HEK293T (cell line): ENCODE results near the gene ATP1A3.

ENCODE experiments used
- BHLHE40 ChIP-seq: fragments of 450-650 bp; IDR thresholded peaks from 2 replicates; pipeline ENCODE4 v1.6.1; 2016; ENCODE audit warnings: mild to moderate bottlenecking, moderate library complexity, borderline replicate concordance
- FOXM1 ChIP-seq: fragments of 450-650 bp; IDR thresholded peaks from 2 replicates; pipeline ENCODE4 v1.6.1; 2017; ENCODE audit warnings: mild to moderate bottlenecking, borderline replicate concordance
- L3MBTL2 ChIP-seq: fragments of 450-650 bp; conservative IDR thresholded peaks from 2 replicates; pipeline ENCODE4 v1.6.1; 2016; ENCODE audit warnings: mild to moderate bottlenecking
- TARDBP ChIP-seq: fragments of 450-650 bp; IDR thresholded peaks from 2 replicates; pipeline ENCODE4 v1.6.1; 2016

DNA sequence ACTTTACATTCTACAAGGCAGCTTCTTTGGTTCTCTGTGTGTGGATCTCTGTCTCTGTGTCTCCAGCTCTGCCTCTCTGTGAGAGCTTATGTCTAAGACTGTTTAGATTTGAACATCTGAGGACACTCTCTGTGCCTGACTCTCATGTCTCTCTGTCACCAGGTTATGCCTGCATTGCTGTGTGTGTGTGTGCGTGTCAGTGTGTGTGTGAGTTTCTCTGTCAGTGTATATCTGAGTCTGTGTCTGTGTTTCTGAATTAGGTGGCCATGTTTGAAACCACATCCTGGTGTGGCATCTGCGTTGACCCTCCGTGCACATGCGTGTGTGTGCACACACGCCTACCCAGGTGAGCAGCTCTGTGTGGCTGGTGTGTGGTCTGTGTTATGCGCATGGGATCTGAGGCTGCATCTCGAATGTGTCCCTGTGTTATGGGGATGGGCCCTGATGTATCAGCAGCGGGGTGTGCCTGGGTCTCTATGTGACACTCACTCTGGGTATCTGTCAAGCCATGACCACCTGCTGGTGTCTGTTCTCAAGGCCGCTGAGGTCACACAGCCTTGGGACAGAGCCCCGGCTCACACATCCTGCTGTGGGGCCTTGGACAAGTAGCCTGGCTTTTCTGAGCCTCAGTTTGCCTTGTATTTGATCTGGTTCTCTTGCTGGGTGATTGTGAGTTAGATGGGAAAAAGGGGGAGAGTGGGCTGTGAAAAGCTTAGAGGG lies 6.7 kb downstream of the ATP1A3 start:
- TF ChIP-seq TARDBP (no peak), L3MBTL2 (no peak), BHLHE40 (no peak), FOXM1 (no peak)
